GM21447 (cell line): Measurements from ENCODE around the gene PELI3.
"Not testable (repeated sequence)": the region's sequence is repeated elsewhere in the genome, so short reads cannot be mapped to it uniquely, and the experiment has no call there.

Source experiments
- ATAC-seq: cut with Tn5 transposase; IDR thresholded peaks from one replicate; pipeline ENCODE4 v1.9.1; 2021; ENCODE audit not compliant: unreplicated experiment

PELI3 gene

DNA sequence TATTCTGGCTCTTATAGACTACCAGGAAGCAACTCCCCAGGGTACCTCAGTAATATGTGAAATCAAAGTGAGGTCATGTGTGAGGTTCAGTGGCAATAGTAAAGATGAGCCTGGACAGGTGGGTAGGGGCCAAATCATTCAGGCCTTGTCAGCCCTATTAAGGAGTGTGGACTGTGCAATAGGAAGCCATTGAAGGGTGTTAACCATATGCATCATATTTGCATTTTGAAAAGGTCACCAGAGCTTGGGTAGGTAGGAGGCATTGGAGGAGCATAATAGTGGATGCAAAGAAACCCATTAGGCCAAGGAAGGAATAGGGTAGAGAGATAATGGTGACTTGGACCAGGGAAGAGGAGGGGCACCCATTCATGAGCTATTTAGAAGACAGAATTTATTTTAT is 19.7 kb upstream of the PELI3 start:
- no peak for ATAC-seq

DNA sequence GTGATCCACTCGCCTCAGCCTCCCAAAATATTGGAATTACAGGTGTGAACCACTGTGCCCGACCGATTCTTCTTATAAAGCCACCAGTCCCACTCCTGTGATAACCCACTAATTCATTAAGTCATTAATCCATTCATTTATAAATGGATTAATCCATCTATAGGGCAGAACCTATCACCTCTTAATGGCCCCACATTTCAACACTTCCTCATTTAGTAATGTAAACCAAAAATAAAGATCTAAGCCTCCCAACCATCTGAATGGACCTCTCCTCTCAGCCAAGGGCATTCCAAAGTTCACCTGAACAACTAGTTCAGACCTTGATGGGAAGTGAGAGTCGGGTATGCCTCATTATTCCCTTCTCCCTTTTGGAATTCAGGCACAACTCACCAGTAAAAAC is 18.2 kb upstream of the PELI3 start:
- no peak for ATAC-seq

DNA sequence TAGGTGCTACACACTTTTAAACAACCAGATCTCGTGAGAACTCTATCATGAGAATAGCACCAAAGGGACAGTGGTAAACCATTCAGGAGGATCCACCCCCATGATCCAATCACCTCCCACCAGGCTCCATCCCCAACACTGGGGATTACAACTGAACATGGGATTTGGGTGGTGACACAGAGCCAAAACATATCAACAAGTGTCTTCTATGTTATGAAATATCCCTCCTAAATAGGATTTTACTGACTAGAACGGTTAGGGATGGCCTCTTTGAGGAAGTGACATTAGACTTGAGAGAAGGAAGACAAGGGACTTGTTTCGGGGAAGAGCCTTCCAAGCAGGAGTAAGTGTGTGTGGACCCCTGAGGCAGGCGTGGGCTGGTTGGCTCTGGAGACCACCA is 16.1 kb upstream of the PELI3 start:
- no peak for ATAC-seq

DNA sequence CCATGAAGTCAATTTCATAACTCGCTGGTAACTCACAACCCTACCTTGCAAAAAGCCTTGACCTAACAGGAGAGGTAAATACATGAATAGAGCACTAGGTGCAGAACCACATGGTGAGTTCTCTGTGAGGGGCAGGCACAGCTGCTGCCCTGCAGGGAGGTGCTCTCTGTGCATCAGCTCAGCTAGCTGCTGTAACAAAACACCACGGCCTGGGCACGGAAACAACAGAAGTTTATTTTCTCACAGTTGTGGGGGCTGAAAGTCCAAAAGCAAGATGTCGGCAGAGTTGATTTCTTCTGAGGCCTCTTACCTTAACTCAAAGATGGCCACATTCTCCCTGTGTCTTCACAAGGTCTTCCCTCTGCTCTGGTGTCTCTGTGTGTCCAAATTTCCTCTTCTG is 15.0 kb upstream of the PELI3 start:
- ATAC-seq, result no peak

DNA sequence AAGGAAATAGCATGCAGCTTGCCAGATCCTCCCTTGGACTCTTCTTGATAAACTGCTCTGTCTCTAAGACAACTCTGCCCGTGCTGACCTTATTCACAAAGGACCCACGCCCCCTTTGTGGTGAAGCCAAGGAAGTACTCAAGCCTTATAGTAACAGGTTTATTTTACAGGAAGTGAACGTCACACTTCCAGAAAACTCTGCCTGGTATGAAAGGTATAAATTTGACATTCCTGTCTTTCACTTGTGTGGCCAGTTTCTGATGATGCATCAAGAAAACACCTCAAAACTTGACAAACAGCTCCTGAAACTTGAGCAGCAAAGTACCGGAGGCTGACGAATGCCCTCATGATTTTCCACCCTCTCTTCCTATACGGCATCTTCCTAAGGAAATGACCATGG is 12.5 kb upstream of the PELI3 start:
- no peak for ATAC-seq

DNA sequence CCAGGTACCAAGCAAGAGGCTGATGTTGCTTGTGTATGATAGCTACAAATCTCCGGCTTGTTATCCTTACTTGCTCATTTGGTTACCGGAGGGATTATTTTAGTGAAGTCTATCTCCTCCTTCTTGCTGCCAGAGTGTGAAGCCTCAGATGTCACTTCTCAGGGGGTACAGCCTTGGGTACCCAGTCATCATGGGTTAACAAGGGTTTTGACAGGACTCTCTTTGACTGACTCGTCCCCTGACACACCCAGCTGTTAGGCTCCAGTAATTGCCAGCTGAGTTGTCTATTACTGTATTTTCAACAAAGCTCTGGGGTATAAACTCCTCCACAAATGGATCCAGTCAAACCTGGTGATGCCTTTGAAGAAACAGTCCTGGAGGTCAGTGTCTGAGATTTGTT is 11.9 kb upstream of the PELI3 start:
- ATAC-seq, result no peak

DNA sequence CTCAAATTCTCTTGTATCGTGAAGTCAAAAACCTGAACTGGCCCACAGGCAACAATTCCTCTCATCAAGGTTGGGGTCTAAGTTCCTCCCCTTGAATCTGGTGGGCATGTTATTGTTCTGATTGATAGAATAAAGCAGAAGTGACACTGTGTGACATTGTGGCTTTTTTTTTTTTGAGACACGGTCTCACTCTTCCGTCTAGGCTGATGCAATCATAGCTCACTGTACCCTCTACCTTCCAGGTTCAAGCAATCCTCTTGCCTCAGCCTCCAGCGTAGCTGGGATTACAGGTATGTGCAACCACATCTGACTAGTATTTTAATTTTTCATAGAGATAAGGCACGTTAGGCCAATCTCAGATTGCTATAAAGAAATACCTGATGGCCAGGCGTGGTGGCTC is 8.9 kb upstream of the PELI3 start:
- no peak for ATAC-seq

DNA sequence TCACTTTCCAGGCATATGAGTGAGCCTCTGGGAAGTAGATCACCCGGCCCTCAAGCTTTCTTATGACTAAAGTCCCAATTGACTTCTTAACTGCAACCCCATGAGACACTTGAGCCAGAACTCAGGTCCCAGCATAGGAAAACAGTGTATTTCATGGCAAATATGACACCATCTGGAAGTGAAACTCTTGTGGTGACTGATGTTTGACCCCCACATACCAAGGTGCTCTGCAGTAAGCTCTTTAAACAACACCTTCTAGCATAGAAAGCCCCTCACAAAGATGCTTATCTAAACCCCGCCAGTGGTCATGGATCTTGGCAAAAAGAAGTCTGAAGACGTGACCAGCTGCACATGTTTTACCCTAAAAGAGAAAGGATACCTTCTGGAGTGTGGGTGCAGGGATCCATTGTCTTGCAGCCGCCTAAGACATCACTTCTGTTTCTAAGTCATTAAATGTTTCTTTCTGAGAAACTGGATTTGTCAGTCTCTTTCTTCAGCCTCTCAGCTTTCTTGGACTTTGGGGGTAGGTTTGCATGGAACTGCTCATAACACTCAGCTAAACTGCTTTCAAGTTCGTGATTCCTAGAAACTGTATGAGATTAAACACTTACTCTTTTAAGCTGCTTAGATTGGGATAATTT is 7.4 kb upstream of the PELI3 start:
- ATAC-seq, result no peak

DNA sequence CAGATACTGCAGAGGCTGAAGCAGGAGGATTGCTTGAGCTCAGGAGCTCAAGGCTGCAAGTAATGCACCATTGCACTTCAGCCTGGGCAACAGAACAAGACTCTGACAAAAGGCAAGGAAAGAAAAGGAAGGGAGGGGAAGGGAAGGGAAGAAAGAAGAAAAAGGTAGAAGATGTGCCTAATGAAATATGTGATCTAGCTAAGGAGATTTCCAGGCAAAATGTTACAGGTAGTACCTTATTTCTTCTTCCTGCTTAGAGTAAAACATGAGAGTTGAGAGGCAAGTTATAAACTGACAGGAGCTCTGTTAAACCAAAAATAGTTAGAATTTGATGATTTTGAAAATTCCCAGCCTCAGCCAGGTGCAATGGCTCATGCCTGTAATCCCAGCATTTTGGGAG is 4.7 kb upstream of the PELI3 start:
- ATAC-seq, result no peak

DNA sequence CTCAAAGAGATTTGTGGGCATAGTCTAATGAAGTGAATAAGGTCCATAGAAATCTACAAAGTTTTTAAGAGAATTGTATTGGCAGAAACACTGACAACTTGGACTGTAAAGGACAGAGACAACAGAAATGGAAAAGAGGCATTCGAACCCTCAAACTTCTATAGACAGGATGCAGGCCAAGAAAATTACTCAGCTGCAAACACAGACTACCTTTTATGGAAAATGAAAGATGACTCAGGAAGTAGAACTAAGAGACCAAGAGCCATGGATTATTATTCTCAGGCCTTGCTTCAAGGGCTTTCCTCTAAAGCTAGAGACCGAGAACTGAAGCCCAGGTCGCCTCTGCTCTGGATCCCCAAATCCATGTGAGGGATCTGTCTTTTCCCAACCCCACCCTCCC is 3.8 kb upstream of the PELI3 start:
- no peak for ATAC-seq

DNA sequence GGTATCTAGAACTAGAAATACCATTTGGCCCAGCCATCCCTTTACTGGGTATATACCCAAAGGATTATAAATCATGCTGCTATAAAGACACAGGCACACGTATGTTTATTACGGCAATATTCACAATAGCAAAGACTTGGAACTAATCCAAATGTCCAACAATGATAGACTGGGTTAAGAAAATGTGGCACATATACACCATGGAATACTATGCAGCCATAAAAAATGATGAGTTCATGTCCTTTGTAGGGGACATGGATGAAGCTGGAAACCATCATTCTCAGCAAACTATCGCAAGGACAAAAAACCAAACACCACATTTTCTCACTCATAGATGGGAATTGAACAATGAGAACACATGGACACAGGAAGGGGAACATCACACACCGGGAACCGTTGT is 2.6 kb upstream of the PELI3 start:
- ATAC-seq, result not testable (repeated sequence)

DNA sequence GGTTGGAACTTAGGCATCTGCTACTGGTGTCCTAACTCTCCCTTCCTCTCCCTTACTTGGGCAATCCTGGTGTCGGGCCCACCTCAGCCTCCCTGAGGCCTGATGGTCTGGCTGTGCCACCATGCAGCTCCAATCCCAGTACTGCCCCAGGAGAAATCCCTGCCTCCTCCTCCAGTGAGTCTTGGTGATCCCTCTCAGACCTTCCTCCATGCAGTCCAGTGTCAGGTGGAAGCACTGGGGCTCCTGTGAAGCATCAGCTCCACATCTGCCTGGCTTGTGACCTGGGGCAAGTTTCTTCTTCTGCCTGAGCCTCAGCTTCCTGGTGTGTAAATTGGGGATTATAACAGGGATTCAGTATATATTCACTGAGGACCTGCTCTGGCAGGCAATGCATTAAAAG is 1.8 kb upstream of the PELI3 start:
- ATAC-seq, result no peak

DNA sequence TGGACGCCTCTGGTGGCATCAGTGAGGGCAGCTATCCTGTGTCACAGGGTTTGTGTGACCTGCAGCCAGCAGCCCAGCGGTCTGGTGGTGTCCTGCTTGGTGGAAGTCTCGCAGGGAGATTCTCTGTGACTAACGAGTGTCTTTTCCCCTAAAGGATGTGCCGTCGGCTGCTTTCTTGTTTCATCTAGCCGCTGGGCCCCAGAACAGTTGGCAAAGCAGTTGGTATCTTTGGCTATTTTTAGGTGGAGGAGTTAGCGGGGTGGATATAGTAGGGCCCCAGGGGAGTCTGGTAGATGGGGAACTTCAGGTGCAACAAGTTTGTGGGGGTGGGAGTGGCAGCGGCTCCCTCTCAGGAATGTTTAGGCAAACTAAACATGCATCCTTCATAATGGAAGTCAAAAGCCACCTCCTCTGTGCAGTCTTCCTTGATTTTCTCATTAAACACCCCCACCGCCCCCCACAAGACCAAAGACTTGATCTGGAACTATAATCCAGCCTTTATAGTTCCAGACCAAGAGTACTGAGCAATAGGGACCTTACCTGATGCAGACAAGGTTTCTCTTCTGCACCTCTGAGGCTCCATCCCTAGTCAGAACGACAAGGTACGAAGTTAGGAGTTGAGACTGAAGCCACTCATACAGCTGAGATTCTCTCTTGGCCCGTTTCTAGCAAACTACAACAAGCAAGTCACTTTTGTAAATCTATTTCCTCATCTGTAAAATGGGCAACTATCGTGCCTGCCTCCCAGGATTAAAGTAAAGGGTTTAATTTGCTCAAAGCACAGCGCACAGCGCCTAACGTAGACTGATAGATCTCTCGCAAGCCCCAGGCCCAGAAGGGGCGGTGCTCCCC is 1.1 kb upstream of the PELI3 start:
- ATAC-seq, result no peak

DNA sequence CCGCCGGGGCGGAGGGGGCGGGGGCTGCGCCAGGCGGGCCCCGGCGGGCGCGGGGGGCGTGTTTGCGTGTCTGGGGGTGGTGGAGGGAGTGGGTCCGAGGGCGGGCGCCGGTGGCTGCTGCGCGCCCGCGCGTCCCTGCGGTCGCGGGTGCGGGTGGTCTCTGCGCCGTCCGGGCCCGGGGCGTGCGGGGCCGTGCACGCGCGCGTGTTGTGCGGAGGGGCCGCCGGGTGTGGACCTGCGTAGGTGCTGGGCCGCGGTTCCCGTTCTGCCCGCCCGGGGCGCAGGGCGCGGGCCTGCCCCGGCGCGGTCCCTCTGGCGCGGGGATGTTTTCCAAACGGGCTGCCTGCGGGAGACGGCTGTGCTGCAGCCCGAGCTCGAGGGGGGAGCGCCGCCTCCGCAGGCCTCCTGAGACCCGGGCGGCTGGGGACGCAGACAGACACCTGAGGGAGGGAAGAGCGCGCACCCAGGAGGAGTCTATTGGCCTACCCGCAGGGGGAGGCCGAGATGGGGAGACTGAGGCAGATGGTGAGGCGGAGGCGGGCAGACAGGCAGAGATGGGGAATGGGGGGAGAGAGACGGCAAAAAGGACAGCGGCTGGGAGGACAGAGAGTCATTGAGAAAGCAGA is 442 bp downstream of the PELI3 start:
- ATAC-seq, result peak; percentile 42

DNA sequence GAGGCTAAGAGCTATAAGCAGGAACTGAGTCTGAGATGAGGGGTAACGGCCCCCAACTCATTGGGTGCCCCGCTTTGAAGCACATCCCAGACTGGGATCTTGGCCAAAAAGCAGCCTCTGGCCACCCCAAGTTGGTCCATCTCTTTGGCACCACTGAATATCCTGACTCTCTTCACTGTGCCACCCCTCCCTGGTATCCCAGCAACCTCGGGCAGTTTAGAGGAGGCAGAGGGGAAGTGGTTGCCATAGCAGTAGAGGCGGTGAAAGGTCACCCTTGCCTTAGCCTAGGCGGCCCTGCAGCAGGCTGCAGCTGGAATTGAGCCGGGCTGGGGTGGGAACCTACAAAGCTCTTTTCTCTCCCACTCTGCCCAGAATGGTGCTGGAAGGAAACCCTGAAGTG is 1.1 kb downstream of the PELI3 start:
- ATAC-seq, result no peak

DNA sequence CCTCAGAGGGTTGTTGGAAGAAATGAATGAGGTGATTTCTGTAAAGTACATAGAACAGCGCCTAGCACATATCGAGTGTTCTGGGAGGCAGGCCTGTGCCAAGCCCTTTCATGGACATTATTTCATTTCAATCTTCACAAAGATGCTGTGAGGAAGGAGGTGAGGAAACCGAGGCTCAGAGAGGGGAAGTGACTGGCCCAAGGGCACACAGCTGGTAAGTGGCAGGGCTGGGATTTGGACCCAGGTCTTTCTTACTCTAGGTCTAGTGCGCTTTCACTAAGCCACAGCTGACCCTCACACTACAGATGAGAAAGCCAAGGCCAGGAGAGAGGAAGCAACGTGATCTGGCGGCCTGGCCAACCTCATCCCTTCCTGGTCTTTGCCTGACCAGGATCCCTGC is 2.0 kb downstream of the PELI3 start:
- no peak for ATAC-seq

DNA sequence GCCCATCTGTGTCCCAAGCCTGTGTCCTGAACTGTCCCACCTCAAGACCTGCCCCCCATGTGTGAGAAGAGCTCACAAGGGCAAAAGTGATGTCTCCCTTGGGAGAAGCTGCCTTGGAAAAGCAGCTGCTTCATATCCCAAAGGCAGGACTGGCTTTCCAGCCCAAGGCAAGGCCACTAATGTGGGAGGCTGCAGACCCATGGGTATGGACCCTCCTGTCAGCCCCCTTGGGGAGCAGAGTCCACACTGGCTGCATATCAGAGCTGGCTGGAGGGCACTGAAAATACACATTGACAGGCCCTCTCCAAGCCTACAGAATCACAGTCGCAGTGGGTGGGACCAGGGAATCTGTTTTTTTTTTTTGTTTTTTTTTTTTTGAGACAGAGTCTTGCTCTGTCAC is 2.7 kb downstream of the PELI3 start:
- no peak for ATAC-seq

DNA sequence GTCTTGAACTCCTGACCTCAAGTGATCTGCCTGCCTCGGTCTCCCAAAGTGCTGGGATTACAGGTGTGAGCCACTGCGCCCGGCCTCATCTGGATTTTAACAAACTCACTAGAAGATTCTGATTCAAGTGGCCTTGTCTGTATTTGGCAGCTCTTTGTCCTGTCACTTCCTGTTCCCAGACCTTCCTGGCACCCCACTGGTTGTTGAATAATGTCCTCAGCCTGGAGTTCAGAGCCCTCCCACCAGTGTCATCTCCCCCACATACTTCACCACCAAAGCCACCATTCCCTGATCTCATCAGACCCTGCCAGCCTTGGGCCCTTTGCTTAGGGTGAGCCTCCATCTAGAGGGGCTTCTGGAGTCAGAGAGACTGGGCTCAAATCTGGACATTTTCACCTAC is 3.3 kb downstream of the PELI3 start:
- ATAC-seq, result no peak

DNA sequence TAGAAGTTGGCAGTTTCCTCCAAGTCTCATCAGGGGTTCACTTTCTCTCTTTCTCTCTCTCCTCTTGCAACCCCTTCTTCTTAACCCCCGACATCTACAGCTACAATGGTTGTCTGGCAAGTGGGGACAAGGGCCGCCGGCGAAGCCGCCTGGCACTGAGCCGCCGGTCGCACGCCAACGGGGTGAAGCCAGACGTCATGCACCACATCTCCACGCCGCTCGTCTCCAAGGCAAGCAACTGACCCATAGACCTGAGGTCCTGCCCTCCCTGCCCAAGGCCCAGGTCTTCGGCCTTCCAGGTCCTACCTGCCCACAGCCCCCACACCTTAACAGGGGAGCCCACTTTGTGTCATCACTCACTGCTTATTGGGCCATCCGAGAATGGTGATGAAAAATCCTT is 4.4 kb downstream of the PELI3 start:
- no peak for ATAC-seq

DNA sequence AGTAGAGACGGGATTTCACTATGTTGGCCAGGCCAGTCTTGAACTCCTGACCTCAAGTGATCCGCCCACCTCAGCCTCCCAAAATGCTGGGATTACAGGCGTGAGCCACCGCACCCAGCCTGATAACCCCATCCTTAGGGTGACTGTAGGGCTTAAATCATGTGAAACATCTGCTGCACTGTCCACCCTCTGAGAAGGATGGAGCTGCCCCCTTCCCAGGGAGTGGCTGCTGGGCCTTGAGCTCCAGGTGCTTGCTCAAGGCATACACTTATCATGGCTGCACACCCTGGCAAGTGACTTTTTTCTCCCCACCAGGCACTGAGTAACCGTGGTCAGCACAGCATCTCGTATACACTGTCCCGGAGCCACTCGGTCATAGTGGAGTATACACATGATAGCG is 5.3 kb downstream of the PELI3 start:
- ATAC-seq, result no peak

DNA sequence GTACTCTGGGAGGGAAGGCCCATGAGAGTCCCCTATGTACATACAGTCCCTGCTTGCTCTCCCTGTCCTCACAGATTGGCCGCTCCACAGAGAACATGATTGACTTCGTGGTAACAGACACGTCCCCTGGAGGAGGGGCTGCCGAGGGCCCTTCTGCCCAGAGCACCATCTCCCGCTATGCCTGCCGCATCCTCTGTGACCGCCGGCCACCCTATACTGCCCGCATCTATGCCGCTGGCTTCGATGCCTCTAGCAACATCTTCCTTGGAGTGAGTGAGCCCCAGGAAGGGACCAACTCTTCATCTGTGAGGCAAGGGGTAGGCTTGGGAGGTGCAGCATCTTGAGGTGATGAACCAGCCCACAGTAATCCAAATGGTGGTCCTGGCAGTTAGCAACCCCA is 6.5 kb downstream of the PELI3 start:
- ATAC-seq, result no peak
